Activated CD8-positive, alpha-beta memory T cell treated with anti-CD3 and anti-CD28 coated beads, Interleukin-2, amount 50 U/mL, for 24 hours (primary cell): ENCODE data around the gene KLHL14.

ENCODE experiments used
- DNase-seq: peaks from one replicate; pipeline ENCODE4 v3.0.0-alpha.2; 2020; ENCODE audit errors: extremely low read depth

Gene KLHL14

DNA sequence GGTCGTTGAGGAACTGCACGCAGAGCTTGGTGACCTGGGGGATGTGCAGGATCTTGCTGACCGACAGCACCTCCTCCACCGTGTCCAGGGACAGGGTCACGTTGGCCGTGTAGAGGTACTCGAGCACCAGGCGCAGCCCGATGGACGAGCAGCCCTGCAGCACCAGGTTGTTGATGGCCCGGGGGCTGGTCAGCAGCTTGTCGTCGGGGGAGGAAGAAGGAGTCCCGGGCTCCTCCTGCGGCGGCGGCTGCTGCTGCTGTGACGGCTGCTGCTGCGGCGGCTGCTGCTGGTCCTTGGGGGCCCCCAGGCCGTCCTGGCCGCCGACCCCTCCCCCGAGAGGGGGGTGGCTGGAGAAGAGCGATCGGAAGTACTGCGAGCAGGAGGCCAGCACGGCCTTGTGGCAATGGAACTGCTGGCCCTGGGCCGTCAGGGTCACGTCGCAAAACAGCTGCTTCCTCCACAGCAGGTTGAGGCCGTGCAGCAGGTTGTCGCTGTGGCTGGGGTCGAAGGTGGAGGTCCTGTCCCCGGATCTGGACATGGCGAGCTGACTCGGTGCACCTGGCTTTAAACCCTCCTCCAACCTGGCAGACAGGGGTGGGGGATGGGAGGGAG, 2.7 kb downstream of the KLHL14 start:
- DNase-seq: no peak

DNA sequence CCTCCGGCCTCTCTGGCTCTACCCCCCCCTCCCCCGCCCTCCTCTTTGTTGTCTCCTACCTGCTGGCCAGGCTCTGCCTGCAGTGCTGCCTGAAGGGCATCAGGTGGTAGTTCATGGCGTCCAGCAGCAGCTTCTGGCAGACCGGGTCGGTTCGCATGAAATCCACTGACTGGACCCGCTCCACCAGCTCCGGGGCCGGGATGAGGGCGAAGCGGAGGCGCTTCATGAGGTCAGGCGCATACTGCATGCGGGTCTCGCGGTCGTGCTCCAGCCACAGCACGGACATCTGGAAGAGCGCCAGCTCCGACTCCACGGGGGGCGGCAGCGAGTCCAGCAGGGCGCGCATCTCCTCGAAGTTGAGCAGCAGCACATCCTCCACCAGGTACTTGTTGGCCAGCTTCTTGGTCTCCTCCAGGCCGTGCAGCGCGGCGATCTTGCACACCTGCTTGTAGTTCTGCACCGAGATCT, 3.2 kb downstream of the KLHL14 start:
- DNase-seq: no peak

DNA sequence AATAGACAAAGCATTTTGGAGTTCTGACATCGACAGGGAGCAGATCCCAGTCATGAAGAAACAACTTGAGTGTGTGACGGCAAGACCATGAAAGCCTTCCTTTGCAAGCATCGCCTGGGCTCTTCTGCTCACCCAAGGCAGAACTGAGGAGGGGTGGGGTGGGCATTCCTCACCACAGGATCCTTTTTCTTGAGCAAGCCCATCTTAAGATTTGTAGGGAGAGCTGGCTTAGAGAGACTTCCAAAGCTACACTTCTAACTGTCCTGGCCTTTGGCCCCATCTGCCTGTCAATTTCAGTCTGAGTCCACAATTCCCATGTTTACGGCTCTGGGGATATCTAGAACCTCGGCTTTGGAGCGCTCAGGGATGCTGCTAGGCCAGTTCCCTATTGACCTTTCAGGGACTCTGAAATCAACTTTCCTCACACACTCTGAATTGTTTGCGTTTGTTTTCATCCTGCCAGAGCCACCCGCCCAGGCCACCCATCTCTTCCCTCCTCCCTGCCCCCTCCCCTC, 3.7 kb downstream of the KLHL14 start:
- no peak for DNase-seq

DNA sequence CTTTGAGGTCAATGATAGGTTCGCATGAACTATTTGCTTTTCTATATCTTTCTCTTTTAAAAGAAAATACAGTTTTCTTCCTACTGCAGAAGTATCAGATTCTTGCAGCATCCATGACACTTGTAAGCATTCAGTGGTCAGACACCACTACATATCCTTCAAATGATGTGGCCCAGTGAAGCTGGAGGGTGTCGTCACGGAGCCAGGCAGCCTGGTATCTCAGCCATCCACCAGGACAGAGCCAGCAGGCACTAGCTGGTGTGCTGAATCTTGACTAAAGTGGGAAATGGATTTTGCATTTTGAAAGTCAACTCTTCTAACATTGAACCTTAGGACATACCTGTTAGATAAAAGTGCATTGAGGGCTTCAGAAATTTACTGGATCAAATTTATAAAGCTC, 5.4 kb downstream of the KLHL14 start:
- no peak for DNase-seq

DNA sequence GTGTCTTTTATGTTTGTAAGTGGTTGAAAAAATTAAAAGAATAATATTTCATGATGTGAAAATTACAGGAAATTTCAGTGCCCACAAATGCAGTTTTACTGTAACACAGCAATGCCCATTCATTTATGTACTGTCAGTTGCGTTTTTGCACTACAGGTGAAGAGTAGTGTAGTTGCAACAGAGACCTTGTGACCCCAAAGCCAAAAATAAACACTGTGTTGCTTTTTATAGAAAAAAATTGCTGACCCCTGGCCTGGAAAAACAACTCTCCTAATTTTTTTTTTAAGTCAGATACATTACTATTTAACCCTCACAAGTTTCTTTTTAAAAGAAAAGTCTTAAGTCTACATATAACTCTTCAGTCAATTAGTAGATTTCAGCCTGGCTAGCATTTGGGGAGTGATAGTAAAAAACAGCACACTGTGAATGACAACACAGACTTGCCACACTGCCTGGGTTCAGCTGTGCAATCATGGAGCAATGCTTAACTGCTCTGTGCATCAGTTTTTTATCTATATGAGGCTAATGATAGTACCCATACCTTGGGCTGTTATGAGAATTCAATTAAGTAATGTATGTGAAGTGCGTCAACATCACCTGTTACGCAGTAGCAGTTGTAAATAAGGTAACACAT, 8.1 kb downstream of the KLHL14 start:
- DNase-seq: no peak

DNA sequence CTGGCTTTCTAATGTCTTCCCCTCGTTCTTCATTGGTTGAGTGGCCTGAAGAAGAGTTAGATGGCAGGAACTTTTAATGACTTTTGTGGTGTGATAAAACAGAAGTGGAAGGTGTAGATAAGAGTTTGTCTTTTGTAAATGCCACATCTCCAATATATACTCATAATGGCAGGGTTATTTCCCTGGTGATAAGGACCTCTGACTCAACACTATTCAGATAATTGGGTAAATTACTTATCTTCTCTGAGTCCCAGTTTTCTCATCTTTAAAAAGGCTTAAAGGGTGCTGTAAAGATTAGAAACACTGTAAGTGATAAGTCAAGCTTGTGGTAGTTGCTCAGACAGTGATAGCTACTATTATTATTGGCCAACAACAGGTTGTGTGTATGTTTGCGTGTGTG, 9.5 kb downstream of the KLHL14 start:
- no peak for DNase-seq

DNA sequence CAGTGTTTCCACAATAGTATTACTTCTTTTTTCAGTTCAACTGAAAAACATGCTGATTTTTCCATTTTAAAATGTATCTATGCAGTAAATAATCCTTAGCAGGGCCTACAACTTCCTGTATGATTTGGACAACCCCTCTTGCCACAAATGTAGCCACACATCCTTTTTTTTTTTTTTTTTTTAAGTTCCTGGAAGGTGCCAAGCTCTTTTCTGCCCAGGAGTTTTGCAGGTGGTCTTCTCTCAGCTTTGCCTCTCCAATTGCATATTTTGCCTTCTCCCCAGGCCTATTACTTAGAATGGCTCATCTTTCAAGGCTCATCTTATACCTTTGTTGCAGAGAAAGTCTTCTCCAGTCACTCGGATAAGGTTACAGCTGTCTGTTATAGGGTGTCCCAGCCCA, 11.6 kb downstream of the KLHL14 start:
- no peak for DNase-seq

DNA sequence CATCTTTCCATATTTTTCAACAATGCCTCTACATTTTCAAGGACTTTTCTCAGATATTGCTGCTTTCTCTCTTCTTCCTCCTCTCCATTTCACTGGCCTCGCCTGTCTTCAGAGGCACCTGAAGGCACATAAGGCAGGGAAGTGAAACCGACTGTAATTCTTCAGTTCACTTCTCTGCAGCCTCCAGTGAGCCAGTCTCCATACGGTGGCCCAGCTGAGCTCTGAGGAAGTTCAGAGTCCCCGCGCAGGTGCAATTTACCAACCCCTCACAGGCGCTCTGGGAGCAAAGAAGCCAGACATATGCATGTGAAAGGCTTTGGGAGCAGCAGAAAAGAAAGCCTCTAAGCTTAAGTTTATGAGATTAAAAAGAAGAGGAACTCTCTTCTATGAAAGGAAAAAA, 12.4 kb downstream of the KLHL14 start:
- no peak for DNase-seq

DNA sequence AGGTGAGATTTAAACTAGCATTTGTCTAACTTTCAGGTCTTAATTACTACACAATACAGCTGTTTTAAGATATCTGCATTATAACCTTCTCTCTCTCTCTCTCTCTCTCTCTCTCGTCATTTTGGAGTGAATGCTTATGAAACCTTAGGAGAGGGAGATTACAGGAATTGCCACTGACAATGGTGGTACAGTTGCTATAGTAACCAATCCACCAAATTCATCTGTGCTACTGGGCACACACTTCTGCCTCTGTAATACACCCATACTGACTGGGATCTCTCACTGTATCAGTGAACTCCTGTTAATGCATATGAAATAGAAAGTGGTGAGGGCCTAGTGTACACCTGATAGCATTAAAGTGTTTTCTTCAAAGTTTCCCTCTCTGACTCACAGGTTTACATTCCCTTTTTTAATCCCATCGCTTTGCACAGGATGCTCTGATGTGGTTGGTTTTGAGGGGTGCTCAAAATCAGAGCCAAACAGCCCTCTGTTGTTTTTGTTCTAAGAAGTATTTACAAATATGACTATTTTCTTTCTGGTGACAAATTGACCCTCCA, 13.1 kb downstream of the KLHL14 start:
- DNase-seq: no peak

DNA sequence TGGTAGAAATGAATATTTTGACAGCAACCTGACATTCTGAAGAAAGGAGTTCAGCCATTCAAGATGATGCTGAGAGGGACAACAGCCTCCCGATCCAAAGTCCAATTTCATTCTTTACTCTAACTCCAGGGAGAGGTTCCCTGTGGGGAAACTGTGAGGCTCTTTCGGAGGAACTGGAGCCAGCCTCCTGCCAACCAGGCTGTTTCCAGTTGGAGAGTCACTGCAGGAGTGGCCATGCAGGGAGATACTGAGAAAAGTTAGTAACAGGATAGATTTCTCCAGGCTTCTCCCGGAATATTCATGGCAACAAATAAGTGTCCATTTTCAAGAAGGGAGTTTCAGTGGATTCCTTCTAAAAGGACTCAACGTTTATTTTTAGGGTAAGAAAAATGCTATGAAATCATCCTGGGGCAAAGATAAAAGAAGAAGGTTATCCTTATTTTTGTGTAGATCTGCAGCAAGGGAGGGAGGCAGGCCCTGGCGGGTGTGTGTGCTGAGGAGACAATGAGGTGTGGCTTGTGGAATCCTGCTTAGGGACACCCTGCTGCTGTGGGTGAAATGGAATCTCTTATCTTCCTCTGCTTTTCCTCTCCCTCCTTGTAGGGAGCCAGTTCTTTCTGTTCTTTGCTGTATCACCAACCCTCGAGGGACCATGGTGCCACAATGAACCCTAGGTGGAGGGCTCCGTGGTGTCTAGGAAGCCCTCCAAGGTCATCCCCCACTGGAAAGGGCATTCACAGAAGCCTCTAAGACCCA, 18.1 kb downstream of the KLHL14 start:
- DNase-seq: no peak

DNA sequence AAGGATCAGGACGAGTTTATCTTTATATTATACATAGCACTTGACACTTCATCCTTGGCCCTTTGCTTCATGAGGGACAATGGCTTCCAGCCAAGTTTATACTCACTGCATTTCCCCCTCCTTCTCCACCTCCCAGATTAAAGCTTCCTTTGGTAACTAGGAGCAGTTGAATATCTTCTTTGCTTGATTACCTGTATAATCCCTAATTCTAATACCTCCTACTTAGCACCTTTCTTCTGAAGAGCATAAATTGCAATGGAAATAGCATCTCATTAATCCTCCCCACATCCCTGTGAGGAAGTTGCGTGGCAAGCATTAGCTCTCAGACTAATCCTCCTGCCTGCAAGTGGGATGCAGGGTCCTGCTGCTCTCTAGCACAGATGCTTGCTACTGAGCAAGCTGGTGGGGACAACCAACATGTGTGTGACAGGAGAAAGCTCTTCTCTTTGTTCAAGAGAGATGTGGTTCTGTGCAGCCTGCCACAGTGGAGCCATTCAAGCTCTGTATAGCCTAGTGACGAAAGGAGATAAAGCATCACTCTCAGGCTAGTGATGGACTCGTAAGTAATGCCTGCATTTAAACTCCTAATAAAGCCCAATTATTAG, 19.1 kb downstream of the KLHL14 start:
- no peak for DNase-seq

DNA sequence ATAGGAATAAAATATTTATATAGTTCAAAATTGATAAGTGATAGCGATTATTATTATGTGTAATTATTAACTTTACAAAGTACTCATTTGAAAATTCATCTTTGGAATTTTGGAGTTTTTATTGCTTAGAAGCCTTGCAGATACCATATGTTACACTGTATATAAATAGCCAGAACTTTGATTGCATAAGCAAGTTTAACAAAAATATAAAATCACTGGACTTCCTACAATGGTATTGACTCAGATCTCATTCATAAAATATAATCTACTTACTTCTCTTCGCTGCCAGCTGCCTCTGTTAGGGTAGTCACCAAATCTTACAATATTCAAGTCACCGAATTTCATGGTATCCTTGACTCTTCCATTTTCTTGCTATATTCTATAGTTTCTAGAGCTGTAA, 22.5 kb downstream of the KLHL14 start:
- no peak for DNase-seq

DNA sequence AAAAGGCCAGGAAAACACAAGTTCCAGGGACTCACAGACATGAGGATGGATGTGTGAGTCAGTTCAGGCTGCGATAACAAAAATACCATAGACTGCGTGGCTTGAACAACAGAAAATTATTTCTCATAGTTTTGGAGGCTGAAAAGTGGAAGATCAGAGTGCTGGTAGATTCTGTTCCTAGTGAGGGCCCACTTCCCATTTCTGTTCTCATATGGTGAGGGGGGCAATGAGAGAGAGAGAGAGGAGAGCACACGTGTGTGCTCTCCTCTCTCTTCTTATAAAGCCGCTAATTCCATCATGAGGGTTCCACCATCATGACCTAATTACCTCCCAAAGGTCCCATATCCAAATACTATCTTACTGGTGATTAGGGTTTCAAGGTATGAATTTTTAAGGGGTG, 23.0 kb downstream of the KLHL14 start:
- no peak for DNase-seq

DNA sequence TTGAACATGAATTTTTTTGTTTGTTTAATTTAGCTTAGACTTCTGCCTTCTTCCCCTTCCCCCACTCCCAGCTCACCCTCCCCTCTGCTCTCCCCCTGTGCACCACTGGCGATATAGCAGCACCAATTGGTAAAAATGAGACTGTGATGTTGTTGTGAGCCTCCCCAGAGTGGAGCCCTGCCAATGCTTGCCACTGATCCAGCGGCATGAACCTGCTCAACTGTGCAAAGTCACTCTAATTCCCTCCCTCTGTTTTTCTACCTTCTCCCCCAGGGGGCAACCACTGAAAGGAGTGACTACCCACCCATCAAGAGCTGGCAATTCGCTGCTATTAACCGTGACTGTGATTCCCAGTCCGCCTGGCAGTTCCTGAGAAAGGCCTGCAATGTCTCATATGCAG, 30.2 kb downstream of the KLHL14 start:
- no peak for DNase-seq

DNA sequence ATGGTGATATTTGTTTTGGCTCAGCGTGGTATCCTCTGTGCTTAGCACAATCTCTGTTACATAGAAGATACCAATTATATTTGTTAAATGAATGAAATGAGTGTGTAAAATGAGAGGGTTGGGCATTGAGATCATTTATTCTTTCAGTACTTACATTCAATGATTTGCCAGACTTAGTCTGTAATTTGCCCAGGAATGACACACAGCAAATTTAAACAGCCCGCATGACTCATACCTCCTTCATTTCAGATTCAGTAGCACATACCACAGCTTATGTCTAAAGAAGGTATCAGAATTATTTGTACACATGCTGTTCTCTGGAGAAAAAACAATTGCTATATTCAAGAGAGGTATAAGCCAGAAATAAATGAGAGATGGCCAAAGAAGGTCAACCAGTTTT, 37.0 kb downstream of the KLHL14 start:
- no peak for DNase-seq

DNA sequence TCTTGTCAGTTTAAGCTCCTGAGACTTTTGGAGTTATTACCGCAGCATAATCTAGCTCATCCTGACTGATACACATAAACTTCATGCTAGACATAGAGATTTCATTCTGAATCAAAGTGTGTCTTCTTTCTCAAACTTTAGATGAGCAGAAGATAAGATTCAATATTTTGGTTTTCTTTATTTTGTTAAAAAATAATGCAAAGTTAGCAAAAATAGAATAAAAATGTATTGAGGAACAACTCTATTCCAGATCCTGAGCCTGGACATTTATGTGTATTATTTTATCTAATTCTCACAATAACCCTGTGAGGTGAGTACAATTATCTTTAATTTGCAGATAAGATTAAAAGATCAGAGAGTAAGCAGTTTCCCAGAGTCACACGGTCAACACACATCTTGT, 38.4 kb downstream of the KLHL14 start:
- DNase-seq: no peak

DNA sequence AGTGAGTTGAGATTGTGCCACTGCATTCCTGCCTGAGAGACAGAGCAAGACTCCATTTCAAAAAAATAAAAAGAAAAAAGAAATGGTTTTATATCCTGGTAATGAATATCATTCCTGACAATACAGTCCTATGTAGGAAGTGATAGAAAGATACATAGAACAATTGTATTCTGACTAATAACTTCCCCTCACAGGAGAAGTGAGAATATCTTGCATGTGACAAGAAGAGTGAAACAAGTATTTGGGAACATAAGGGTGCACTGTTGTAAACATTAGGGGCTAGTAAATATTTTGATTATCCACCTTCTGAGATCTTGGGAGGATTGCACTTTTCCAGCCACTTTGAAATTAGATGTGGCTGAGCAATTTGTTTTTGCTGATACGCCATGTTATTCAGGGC, 40.7 kb downstream of the KLHL14 start:
- no peak for DNase-seq

DNA sequence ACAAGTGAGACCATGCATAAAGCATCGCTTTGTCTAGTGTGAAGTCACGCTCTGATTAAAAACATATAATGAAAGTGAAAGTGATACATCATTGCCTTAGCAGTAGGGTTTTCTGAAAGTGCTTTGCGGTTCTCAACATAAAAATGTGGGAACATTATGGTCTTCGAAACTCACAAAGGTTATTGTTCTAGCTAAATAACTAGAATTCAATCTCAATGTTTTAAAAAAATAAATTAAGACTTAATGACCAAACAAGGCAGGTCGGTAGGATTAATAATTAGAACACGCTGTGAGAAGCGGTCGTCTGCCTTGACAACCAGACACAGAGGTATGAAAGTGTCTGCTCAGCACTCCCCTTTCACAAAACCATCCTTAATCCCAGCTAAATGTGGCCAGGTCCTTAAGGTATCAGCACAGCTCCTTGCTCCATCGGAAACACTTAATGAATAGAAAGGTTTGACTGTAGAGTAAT, 42.2 kb downstream of the KLHL14 start:
- DNase-seq: no peak

DNA sequence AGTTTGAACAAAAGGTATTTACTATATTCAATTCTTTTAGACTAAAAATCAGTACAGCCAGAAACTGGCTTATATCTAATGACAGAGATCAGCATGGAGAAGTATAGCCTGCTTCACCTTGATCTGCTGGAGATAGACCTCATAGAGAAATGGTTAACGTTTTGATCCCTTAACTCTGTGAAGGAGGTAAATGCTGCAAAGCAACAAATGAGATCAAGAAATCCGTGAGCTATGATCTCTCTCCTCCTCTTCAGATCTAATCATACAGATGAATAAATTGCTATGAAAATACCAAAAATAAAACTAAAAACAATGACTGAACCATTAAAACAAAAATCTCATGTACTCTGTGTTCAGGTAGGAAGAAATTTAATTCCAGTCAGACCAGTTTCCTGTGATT, 42.8 kb downstream of the KLHL14 start:
- no peak for DNase-seq

DNA sequence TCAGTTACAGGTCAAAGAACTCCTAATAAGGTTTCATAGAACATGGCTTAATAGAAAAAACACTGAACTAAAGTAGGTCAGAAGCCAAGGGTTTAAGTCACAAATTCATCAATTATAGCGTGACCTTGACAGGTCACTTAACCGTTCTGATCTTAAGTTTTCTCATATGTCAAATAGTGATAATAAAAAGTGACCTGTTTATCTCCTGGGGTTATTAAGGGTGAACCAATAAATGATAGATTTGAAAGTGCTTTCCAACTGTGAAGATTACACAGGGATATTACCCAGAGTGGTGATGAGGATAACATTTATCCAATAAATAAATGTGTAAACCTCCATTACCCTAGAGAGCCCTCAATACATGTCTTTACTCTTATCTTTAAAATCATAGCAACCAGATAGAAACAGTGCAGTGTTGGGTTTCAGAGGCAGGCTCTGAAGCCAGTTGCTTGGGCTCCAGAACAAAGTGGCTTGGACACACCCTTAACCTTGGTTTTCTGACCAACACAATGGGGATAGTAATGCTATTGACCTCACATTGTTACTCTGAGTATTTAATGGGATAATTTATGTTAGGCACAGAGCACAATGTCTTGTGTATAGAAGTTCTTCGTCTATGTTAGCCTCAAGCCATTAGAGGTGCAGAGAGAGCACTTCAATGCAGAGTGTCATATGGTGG, 48.6 kb downstream of the KLHL14 start:
- no peak for DNase-seq

DNA sequence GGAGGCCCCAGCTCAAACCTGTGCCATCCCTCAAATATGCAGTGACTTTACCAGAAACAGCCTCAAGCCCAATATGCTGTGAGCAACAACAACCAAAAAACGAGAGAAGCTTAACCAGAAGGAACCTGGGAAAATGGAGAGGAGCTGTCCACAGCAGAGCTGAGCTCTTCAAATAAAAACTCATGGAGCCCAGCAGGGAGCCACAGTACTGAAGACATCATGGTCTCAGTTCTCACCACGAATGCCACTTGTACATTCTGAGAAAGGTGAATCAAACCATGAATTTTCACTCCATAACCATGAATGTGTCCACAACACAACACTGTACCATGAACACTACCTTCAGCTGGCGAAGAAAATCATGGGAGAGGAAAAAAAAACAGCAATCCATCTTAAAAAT, 50.5 kb downstream of the KLHL14 start:
- no peak for DNase-seq

DNA sequence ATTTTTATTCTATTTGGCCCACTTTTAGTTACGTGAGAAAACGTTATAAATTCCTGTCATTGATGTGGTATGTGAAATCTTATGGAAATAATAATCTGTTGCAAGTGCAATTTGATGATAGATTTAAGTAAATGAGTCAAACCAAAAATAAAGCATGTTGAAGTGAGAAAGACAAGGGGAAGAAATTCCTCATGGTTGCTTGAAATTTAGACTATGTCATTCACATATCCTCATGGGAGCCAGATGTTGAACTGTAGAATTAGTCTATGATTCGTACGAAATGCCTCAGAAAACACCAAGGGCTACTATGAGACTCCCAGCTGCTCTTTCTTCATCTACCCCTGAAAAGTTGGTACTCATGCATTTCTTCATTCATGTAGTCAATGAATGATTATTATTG, 55.7 kb downstream of the KLHL14 start:
- DNase-seq: no peak
